ENCODE measurements around the gene MEF2A.

The MEF2A gene

GRCh38 chr15:99605490-99605931 lies 39.7 kb downstream of the MEF2A start:
- H3K4me2 ChIP-seq (ENCODE audit: low read length) = no peak overlapping the region
- no peaks in the 10 kb centered on the region for H3K9me3 ChIP-seq (ENCODE audit: control insufficient read depth, low read length)
- no peak overlapping the region for H2AFZ ChIP-seq
- H3K9ac ChIP-seq = no peak overlapping the region
- H3K4me3 ChIP-seq (ENCODE audit: low read depth, low read length) = no peak overlapping the region
- no peaks in the 10 kb centered on the region for H3K27me3 ChIP-seq (ENCODE audit: control insufficient read depth, insufficient read depth, low read length)
- no peaks in the 10 kb centered on the region for H3K4me1 ChIP-seq
- no peak for TF ChIP-seq CTCF (IDR thresholded peaks at IDR 0.05)
- H3K36me3 ChIP-seq (ENCODE audit: control insufficient read depth, insufficient read depth, low read length) = no peaks in the 10 kb centered on the region
- no peak overlapping the region for H3K27ac ChIP-seq
- peaks cover 6% of the 10 kb centered on the region for H3K79me2 ChIP-seq

GRCh38 chr15:99605990-99606389 lies 40.2 kb downstream of the MEF2A start:
- no peaks in the 10 kb centered on the region for H3K27me3 ChIP-seq (ENCODE audit: control insufficient read depth, insufficient read depth, low read length)
- no peak overlapping the region for H3K27ac ChIP-seq
- H3K4me2 ChIP-seq (ENCODE audit: low read length) = no peak overlapping the region
- no peak overlapping the region for H3K4me3 ChIP-seq (ENCODE audit: low read depth, low read length)
- no peaks in the 10 kb centered on the region for H3K9me3 ChIP-seq (ENCODE audit: control insufficient read depth, low read length)
- H3K4me1 ChIP-seq = no peaks in the 10 kb centered on the region
- H3K36me3 ChIP-seq (ENCODE audit: control insufficient read depth, insufficient read depth, low read length) = no peaks in the 10 kb centered on the region
- no peak overlapping the region for H2AFZ ChIP-seq
- H3K9ac ChIP-seq = no peak overlapping the region
- TF ChIP-seq CTCF (IDR thresholded peaks at IDR 0.05) = no peak
- H3K79me2 ChIP-seq = peaks cover 7% of the 10 kb centered on the region

- no peaks in the 10 kb centered on the region for H3K4me1 ChIP-seq
- TF ChIP-seq CTCF (IDR thresholded peaks at IDR 0.05) = no peak
- H2AFZ ChIP-seq = no peak overlapping the region
These were observed 40.9 kb downstream of the MEF2A start for GRCh38 chr15:99606646-99607045.

GRCh38 chr15:99613481-99613880 lies 47.7 kb downstream of the MEF2A start:
- no peak for TF ChIP-seq CTCF (IDR thresholded peaks at IDR 0.05)
- no peak overlapping the region for H2AFZ ChIP-seq

More at GRCh38 chr15:99606646-99607045, 40.9 kb downstream of the MEF2A start:
- Histone ChIP-seq H3K36me3 (ENCODE audit: control insufficient read depth, insufficient read depth, low read length) (no peaks in the 10 kb centered on the region), H3K79me2 (peaks cover 12% of the 10 kb centered on the region), H3K27ac (no peak overlapping the region), H3K9me3 (ENCODE audit: control insufficient read depth, low read length) (no peaks in the 10 kb centered on the region), H3K27me3 (ENCODE audit: control insufficient read depth, insufficient read depth, low read length) (no peaks in the 10 kb centered on the region), H3K4me2 (ENCODE audit: low read length) (no peak overlapping the region), H3K9ac (no peak overlapping the region), H3K4me3 (ENCODE audit: low read depth, low read length) (no peak overlapping the region)

GRCh38 chr15:99613887-99614647 lies 48.3 kb downstream of the MEF2A start:
- H3K9ac ChIP-seq = no peak overlapping the region
- H3K9me3 ChIP-seq (ENCODE audit: control insufficient read depth, low read length) = no peaks in the 10 kb centered on the region
- no peak overlapping the region for H3K27ac ChIP-seq
- TF ChIP-seq CTCF (IDR thresholded peaks at IDR 0.05) = no peak
- H3K27me3 ChIP-seq (ENCODE audit: control insufficient read depth, insufficient read depth, low read length) = no peaks in the 10 kb centered on the region
- no peak overlapping the region for H2AFZ ChIP-seq
- H3K4me3 ChIP-seq (ENCODE audit: low read depth, low read length) = no peak overlapping the region
- H3K4me2 ChIP-seq (ENCODE audit: low read length) = no peak overlapping the region
- H3K4me1 ChIP-seq = peaks cover 4% of the 10 kb centered on the region
- H3K79me2 ChIP-seq = peaks cover 18% of the 10 kb centered on the region
- H3K36me3 ChIP-seq (ENCODE audit: control insufficient read depth, insufficient read depth, low read length) = no peaks in the 10 kb centered on the region

More at GRCh38 chr15:99613481-99613880, 47.7 kb downstream of the MEF2A start:
- no peaks in the 10 kb centered on the region for H3K36me3 ChIP-seq (ENCODE audit: control insufficient read depth, insufficient read depth, low read length)
- H3K4me2 ChIP-seq (ENCODE audit: low read length) = no peak overlapping the region
- no peak overlapping the region for H3K4me3 ChIP-seq (ENCODE audit: low read depth, low read length)
- H3K27me3 ChIP-seq (ENCODE audit: control insufficient read depth, insufficient read depth, low read length) = no peaks in the 10 kb centered on the region
- H3K9ac ChIP-seq = no peak overlapping the region
- no peak overlapping the region for H3K27ac ChIP-seq
- H3K79me2 ChIP-seq = peaks cover 19% of the 10 kb centered on the region
- peaks cover 4% of the 10 kb centered on the region for H3K4me1 ChIP-seq
- no peaks in the 10 kb centered on the region for H3K9me3 ChIP-seq (ENCODE audit: control insufficient read depth, low read length)

All from parathyroid adenoma (tissue), 2 donors.